ENCODE data around the gene MAP2.

DNA sequence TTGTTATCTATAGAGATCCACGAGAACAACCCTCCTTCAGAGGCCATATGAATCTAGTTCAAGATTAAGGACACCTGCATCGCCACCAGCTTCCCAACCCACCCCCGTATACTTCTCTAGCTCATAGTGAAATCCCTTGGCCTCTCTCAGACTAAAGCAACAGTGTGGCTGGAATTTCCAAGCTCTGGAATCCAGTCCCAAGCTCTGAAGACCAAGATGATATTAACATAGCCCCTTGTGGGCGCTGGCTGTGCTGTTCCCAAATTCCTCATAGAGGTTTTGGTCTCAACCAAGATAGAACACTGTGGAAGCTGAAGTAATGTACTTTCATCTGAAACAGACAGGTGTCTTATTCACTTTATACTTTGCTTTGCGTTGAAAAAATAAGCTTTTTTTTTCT is 139.6 kb downstream of the MAP2 start:
- TF ChIP-seq, protein P1, sequence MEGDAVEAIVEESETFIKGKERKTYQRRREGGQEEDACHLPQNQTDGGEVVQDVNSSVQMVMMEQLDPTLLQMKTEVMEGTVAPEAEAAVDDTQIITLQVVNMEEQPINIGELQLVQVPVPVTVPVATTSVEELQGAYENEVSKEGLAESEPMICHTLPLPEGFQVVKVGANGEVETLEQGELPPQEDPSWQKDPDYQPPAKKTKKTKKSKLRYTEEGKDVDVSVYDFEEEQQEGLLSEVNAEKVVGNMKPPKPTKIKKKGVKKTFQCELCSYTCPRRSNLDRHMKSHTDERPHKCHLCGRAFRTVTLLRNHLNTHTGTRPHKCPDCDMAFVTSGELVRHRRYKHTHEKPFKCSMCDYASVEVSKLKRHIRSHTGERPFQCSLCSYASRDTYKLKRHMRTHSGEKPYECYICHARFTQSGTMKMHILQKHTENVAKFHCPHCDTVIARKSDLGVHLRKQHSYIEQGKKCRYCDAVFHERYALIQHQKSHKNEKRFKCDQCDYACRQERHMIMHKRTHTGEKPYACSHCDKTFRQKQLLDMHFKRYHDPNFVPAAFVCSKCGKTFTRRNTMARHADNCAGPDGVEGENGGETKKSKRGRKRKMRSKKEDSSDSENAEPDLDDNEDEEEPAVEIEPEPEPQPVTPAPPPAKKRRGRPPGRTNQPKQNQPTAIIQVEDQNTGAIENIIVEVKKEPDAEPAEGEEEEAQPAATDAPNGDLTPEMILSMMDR (IDR thresholded peaks at IDR 0.05), result no peak
- TF ChIP-seq POLR2A (IDR thresholded peaks at IDR 0.05) (no peak), EP300 (IDR thresholded peaks at IDR 0.05) (no peak)

Measured in ovary (tissue), 3 donors.